Breast epithelium (tissue), 4 donors: ENCODE measurements around the gene CD163. TPM values are rescaled to one million over a fixed set of nuclear protein-coding genes. Genes with fewer than 3 reads are reported as not detected.
A peak's percentile ranks its signal among the peaks of the same experiment; 100 is the strongest.
"Not testable (repeated sequence)": the region's sequence is repeated elsewhere in the genome, so short reads cannot be mapped to it uniquely, and the experiment has no call there.

ENCODE experiments used
- DNase-seq, 2 donors: peaks; one replicate each; pipeline ENCODE4 v3.0.0-alpha.2; 2019; ENCODE audit warnings: low spot score in 2 of 2
- H3K27ac ChIP-seq, 2 donors: fragments of 200-600 bp; sonication (generic) in 1 of 2; one replicate each; pipeline ENCODE4 v1.5.1; 2016 to 2019; ENCODE audit warnings: mild to moderate bottlenecking in 1 of 2
- H3K27me3 ChIP-seq, 2 donors: fragments of 200-600 bp; sonication (generic) in 1 of 2; one replicate each; pipeline versions ENCODE4 v1.5.1 to v1.6.0; 2017 to 2019; ENCODE audit warnings: control low read depth in 1 of 2, mild to moderate bottlenecking in 1 of 2
- H3K36me3 ChIP-seq: fragments of 200-600 bp; one replicate; pipeline ENCODE4 v1.5.1; 2019
- H3K4me1 ChIP-seq, 2 donors: fragments of 200-600 bp; sonication (generic); one replicate each; pipeline ENCODE4 v1.5.1; 2016 to 2019; ENCODE audit warnings: control low read depth in 1 of 2
- H3K4me3 ChIP-seq, 3 donors: fragments of 200-600 bp; sonication (generic); 1 replicate in 2 of 3; 2 replicates in 1 of 3; pipeline ENCODE4 v1.5.1; 2016 to 2019; ENCODE audit warnings: mild to moderate bottlenecking in 3 of 3, moderate library complexity in 2 of 3
- H3K9me3 ChIP-seq, 2 donors: fragments of 200-600 bp; sonication (generic) in 1 of 2; one replicate each; pipeline ENCODE4 v1.5.1; 2016 to 2019; ENCODE audit warnings: control low read depth in 1 of 2
- POLR2A ChIP-seq: fragments of 450-650 bp; IDR thresholded peaks from one replicate; pipeline ENCODE4 v1.6.1; 2016; ENCODE audit warnings: antibody characterized with exemption, mild to moderate bottlenecking, moderate library complexity
- POLR2AphosphoS5 ChIP-seq, 3 donors: sonication (generic); formaldehyde crosslinking; IDR thresholded peaks; one replicate each; pipeline ENCODE4 v1.6.1; 2017; ENCODE audit warnings: antibody characterized with exemption in 3 of 3
- intact Hi-C: fragments of 100-400 bp; cut with DNase I; formaldehyde crosslinking; loops from one replicate; pipeline ENCODE4 v1.15.1; 2023; ENCODE audit warnings: low total_unique reads
- total RNA-seq, 3 donors: library from RNA; depleted of rRNA; stranded (reverse); fragments of >200 nt; gene quantifications; one replicate each; pipeline ENCODE4 v1.1.0, GENCODE V29; 2016
- TF ChIP-seq, protein P1 (sequence below), 3 donors: fragments of 450-650 bp; IDR thresholded peaks; one replicate each; pipeline ENCODE4 v1.5.1; 2016 to 2017; ENCODE audit warnings: antibody characterized with exemption in 3 of 3, mild to moderate bottlenecking in 3 of 3, moderate library complexity in 3 of 3

CD163 gene
- 100 to 1,000 TPM in 2 of 3 donors, 10 to 100 TPM in 1; 98.6 to 848 (median 125) TPM for total RNA-seq

DNA sequence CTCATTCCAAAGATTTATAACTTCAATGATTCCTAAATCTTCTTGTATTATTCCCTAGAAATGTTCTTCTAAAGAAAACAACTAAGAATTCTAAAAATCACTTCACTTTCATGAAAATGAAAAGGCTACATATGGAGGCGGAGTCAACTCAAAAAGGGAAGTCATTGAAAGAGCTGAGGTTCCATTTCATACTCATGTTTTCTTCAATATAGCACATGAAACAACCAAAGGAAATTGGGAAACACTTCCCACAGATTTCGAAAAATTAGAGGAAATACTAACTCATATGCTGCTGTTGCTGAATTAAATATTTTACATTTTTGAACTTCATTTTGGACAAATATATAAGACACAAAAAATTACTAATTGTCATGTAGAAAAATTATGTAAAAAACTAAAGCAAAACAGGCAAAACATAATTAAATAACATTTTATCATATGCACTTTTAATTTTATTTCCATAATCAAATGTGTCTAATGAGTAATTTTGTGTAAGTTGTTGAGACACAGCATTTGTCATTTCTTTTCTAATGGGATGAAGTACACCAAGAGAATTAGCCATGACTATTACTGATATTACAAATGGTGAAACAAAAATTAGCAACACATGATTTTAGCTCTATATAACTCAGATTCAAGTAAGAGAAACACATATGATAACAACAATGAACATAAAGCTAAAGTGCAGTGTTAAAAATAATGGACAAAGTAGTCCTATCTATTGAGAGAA lies at the start of gene CD163:
TSS of gene CD163 (minus strand) at position 92 of the 730 bp plus-strand sequence. CDS start at position 5, 87 bp downstream.
- no peak for TF ChIP-seq POLR2AphosphoS5 (IDR thresholded peaks at IDR 0.05)
- TF ChIP-seq, protein P1, sequence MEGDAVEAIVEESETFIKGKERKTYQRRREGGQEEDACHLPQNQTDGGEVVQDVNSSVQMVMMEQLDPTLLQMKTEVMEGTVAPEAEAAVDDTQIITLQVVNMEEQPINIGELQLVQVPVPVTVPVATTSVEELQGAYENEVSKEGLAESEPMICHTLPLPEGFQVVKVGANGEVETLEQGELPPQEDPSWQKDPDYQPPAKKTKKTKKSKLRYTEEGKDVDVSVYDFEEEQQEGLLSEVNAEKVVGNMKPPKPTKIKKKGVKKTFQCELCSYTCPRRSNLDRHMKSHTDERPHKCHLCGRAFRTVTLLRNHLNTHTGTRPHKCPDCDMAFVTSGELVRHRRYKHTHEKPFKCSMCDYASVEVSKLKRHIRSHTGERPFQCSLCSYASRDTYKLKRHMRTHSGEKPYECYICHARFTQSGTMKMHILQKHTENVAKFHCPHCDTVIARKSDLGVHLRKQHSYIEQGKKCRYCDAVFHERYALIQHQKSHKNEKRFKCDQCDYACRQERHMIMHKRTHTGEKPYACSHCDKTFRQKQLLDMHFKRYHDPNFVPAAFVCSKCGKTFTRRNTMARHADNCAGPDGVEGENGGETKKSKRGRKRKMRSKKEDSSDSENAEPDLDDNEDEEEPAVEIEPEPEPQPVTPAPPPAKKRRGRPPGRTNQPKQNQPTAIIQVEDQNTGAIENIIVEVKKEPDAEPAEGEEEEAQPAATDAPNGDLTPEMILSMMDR (IDR thresholded peaks at IDR 0.05): no peak
- no peak for TF ChIP-seq POLR2A
- peak within 1 kb of the TSS; percentile 1 to 33 (median 17) for H3K4me3 ChIP-seq
- no peaks in the 10 kb centered on the region for H3K9me3 ChIP-seq
- no peaks in the 10 kb centered on the region for H3K4me1 ChIP-seq
- DNase-seq: no peak
- intact Hi-C loops: no loop called here
- no peaks in the 10 kb centered on the region for H3K27me3 ChIP-seq
- H3K36me3 ChIP-seq: no peaks in the 10 kb centered on the region
- H3K27ac ChIP-seq: no peak within 1 kb of the TSS

DNA sequence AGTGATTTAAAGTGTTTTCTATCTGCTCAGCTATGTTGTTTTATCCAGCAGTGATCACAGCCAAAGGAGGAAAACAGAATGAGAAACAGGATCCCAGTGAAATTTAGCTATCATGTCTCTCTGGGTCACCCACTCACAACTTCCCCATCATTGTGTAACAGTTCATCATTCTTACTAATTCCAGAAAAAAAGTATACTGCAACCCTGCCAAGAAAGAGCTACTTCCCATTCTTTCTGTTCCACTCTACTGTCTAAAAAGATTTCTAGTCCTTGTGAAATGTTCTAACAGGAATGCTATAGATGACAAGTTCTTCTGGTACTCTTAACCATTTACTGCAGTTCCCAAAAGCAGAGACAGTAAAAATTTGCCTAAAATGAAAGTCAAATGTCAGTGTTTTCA lies 39.2 kb upstream of the CD163 start:
- intact Hi-C loops: no loop called here
- peak overlapping the region in 1 of 2 donors; percentile 27 for H3K27ac ChIP-seq
- TF ChIP-seq POLR2AphosphoS5 (IDR thresholded peaks at IDR 0.05): no peak
- no peak for TF ChIP-seq POLR2A
- TF ChIP-seq, protein P1 (IDR thresholded peaks at IDR 0.05): no peak
- no peaks in the 10 kb centered on the region for H3K36me3 ChIP-seq
- H3K27me3 ChIP-seq: no peaks in the 10 kb centered on the region
- no peaks in the 10 kb centered on the region for H3K9me3 ChIP-seq
- DNase-seq: no peak
- H3K4me1 ChIP-seq: no peaks in the 10 kb centered on the region
- H3K4me3 ChIP-seq: no peak overlapping the region

DNA sequence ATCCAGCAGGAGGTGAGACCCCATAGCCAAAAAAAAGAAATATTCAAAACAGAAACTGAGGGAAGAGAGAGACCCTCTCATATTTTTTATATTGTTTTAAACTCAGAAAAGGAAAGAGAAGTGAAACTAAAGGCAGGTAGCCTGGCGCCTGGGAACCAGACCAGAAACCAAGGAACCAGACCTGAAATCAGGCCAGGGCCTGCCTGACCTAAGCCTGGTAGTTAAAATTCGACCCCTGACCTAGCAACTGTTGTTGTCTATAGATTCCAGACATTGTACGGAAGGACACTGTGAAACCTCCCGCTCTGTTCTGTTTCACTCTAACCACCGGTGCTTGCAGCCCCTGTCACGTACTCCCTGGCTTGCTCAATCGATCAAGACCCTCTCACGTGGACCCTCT lies 38.5 kb upstream of the CD163 start:
- DNase-seq: no peak
- intact Hi-C loops: no loop called here
- Histone ChIP-seq H3K9me3 (no peaks in the 10 kb centered on the region), H3K27ac (peak overlapping the region in 1 of 2 donors; percentile 27), H3K36me3 (no peaks in the 10 kb centered on the region), H3K4me1 (no peaks in the 10 kb centered on the region), H3K4me3 (no peak overlapping the region), H3K27me3 (no peaks in the 10 kb centered on the region)
- TF ChIP-seq POLR2AphosphoS5 (IDR thresholded peaks at IDR 0.05): no peak
- TF ChIP-seq, protein P1 (IDR thresholded peaks at IDR 0.05): no peak

DNA sequence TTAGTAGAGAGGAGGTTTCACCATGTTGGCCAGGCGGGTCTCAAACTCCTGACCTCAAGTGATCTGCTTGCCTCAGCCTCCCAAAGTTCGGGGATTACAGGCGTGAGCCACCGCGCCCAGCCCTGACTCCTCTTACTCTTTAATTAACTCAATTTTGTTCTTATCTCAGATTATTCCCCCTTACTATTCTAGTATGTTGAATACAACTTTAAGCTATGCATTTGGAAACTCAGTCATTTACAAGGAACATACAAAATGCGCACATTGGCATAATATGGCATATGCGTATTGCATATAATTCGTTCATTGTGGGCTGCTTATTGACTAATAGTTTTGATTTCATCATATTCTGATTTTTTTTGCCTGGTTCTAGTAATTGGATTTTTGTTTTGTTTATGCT lies 10.8 kb upstream of the CD163 start:
- H3K27ac ChIP-seq: no peak overlapping the region
- H3K4me1 ChIP-seq: no peaks in the 10 kb centered on the region
- no peak for DNase-seq
- no peak overlapping the region for H3K4me3 ChIP-seq
- no peaks in the 10 kb centered on the region for H3K27me3 ChIP-seq
- H3K36me3 ChIP-seq: no peaks in the 10 kb centered on the region
- H3K9me3 ChIP-seq: no peaks in the 10 kb centered on the region
- no peak for TF ChIP-seq POLR2AphosphoS5 (IDR thresholded peaks at IDR 0.05)
- intact Hi-C loops: no loop called here

DNA sequence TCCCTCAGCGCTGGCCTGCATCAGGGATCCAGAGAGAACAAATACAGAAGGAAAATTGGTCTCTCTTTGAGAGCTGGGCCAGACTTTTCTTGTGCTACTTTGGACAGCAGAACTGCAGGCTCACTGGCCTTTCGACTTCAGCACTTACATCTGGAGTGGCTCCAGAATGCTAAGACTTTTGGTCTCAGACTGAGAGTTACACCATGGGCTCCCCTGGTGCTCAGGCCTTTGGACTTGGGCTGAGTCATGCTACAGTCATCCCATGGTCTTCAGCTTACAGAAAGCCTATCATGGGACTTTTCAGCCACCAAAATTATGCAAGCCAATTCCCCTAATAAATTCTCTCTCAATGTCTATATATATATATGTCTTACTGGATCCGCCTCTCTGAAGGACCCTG lies 9.0 kb upstream of the CD163 start:
- Histone ChIP-seq H3K4me3 (no peak overlapping the region), H3K27me3 (no peaks in the 10 kb centered on the region), H3K9me3 (no peaks in the 10 kb centered on the region), H3K36me3 (no peaks in the 10 kb centered on the region), H3K27ac (no peak overlapping the region), H3K4me1 (no peaks in the 10 kb centered on the region)
- DNase-seq: no peak
- intact Hi-C loops: no loop called here
- TF ChIP-seq POLR2AphosphoS5 (IDR thresholded peaks at IDR 0.05) (no peak), POLR2A (no peak)
- TF ChIP-seq, protein P1 (IDR thresholded peaks at IDR 0.05): no peak

DNA sequence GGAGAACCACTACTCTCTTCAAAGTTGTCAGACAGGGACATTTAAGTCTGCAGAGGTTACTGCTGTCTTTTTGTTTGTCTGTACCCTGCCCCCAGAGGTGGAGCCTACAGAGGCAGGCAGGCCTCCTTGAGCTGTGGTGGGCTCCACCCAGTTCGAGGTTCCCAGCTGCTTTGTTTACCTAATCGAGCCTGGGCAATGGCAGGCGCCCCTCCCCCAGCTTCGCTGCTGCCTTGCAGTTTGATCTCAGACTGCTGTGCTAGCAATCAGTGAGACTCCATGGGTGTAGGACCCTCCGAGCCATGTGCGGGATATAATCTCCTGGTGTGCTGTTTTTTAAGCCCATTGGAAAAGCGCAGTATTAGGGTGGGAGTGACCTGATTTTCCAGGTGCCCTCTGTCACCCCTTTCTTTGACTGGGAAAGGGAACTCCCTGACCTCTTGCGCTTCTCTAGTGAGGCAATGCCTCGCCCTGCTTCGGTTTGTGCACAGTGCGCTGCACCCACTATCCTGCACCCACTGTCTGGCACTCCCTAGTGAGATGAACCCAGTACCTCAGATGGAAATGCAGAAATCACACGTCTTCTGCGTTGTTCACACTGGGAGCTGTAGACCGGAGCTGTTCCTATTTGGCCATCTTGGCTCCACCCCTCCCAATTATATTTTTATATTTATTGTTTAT lies 6.4 kb upstream of the CD163 start:
- H3K9me3 ChIP-seq, H3K4me1 ChIP-seq, DNase-seq, intact Hi-C loops, H3K4me3 ChIP-seq, H3K27ac ChIP-seq, H3K36me3 ChIP-seq, H3K27me3 ChIP-seq: not testable (repeated sequence)
